CD14-positive monocyte (primary cell): ENCODE data around the gene TNFRSF4. TPM values are rescaled to one million over a fixed set of nuclear protein-coding genes. Genes with fewer than 3 reads are reported as not detected.

Experiments used
- DNase-seq, 3 donors: peaks; one replicate each; pipeline ENCODE4 v3.0.0-alpha.2; 2011 to 2022
- H2AFZ ChIP-seq: 2 replicates; pipeline ENCODE4 v1.6.0; 2012; ENCODE audit warnings: mild to moderate bottlenecking, low read depth, low read length, inconsistent platforms; ENCODE audit not compliant: insufficient read depth, poor library complexity, severe bottlenecking
- H3K27ac ChIP-seq, 2 donors: 1 replicate in 1 of 2; 2 replicates in 1 of 2; pipeline ENCODE4 v1.5.1; 2012 to 2013; ENCODE audit warnings: low read length in 2 of 2, control low read depth in 1 of 2, inconsistent platforms in 1 of 2, low read depth in 1 of 2, mild to moderate bottlenecking in 1 of 2
- H3K27me3 ChIP-seq, 2 donors: one replicate each; pipeline versions ENCODE4 v1.6.0 to v1.6.1; 2011 to 2013; ENCODE audit warnings: low read length in 2 of 2; ENCODE audit not compliant: control insufficient read depth in 2 of 2, insufficient read depth in 2 of 2
- H3K36me3 ChIP-seq, 2 donors: replicated peaks in 1 of 2; 1 replicate in 1 of 2; 2 replicates in 1 of 2; pipeline versions ENCODE4 v1.5.1 to v1.6.1; 2012 to 2013; ENCODE audit warnings: low read length in 2 of 2, control low read depth in 1 of 2, inconsistent platforms in 1 of 2, mild to moderate bottlenecking in 1 of 2; ENCODE audit not compliant: insufficient read depth in 2 of 2, control insufficient read depth in 1 of 2
- H3K4me1 ChIP-seq, 2 donors: 1 replicate in 1 of 2; 2 replicates in 1 of 2; pipeline versions ENCODE4 v1.5.1 to v1.6.1; 2012 to 2013; ENCODE audit warnings: low read length in 2 of 2, control low read depth in 1 of 2, inconsistent platforms in 1 of 2, mild to moderate bottlenecking in 1 of 2, moderate library complexity in 1 of 2; ENCODE audit not compliant: insufficient read depth in 2 of 2, control insufficient read depth in 1 of 2
- H3K4me2 ChIP-seq: replicated peaks from 2 replicates; pipeline ENCODE3; 2012; ENCODE audit warnings: low read length, moderate library complexity, mild to moderate bottlenecking; ENCODE audit not compliant: poor library complexity, severe bottlenecking; ENCODE audit errors: extremely low read depth
- H3K4me3 ChIP-seq, 3 experiments: fragments of 200-600 bp in 1 of 3; sonication (generic) in 1 of 3; replicated peaks in 1 of 3; 1 replicate in 2 of 3; 2 replicates in 1 of 3; pipeline ENCODE4 v1.5.1; 2011 to 2013; ENCODE audit warnings: low read length in 3 of 3, mild to moderate bottlenecking in 3 of 3, control low read depth in 2 of 3, low read depth in 2 of 3, inconsistent platforms in 1 of 3, moderate library complexity in 1 of 3
- H3K79me2 ChIP-seq: 2 replicates; pipeline ENCODE4 v1.6.0; 2012; ENCODE audit warnings: mild to moderate bottlenecking, control low read depth, inconsistent platforms, low read length, moderate library complexity; ENCODE audit not compliant: insufficient read depth
- H3K9ac ChIP-seq: 2 replicates; pipeline ENCODE4 v1.6.0; 2017; ENCODE audit warnings: low read length, mild to moderate bottlenecking; ENCODE audit not compliant: insufficient read depth, poor library complexity, severe bottlenecking
- H3K9me3 ChIP-seq, 2 donors: replicated peaks in 1 of 2; 1 replicate in 1 of 2; 2 replicates in 1 of 2; pipeline versions ENCODE4 v1.5.1 to v1.6.1; 2012 to 2013; ENCODE audit warnings: low read length in 2 of 2, control low read depth in 1 of 2; ENCODE audit not compliant: control insufficient read depth in 1 of 2, insufficient read depth in 1 of 2
- H4K20me1 ChIP-seq: 2 replicates; pipeline ENCODE4 v1.6.0; 2012; ENCODE audit warnings: mild to moderate bottlenecking, low read length, control low read depth, moderate library complexity; ENCODE audit not compliant: insufficient read depth
- H3K27ac Mint-ChIP-seq, 7 donors: one replicate each; pipeline ENCODE4 v1.8.0; 2020; ENCODE audit warnings: mild to moderate bottlenecking in 7 of 7, mixed read lengths in 7 of 7, moderate library complexity in 6 of 7, inconsistent platforms in 2 of 7
- H3K27me3 Mint-ChIP-seq, 3 donors: one replicate each; pipeline ENCODE4 v1.8.0; 2021 to 2022; ENCODE audit warnings: low read depth in 3 of 3, mild to moderate bottlenecking in 3 of 3, mixed read lengths in 3 of 3, moderate library complexity in 3 of 3, inconsistent platforms in 1 of 3
- H3K36me3 Mint-ChIP-seq, 2 donors: one replicate each; pipeline ENCODE4 v1.8.0; 2020; ENCODE audit warnings: mixed read lengths in 2 of 2, inconsistent platforms in 1 of 2, mild to moderate bottlenecking in 1 of 2
- H3K4me1 Mint-ChIP-seq: one replicate; pipeline ENCODE4 v1.8.0; 2020; ENCODE audit warnings: mild to moderate bottlenecking, mixed read lengths
- H3K4me3 Mint-ChIP-seq, 2 donors: one replicate each; pipeline ENCODE4 v1.8.0; 2020; ENCODE audit warnings: mild to moderate bottlenecking in 2 of 2, mixed read lengths in 2 of 2, moderate library complexity in 1 of 2
- H3K9me3 Mint-ChIP-seq, 7 donors: one replicate each; pipeline ENCODE4 v1.8.0; 2020 to 2022; ENCODE audit warnings: mixed read lengths in 7 of 7, mild to moderate bottlenecking in 6 of 7, moderate library complexity in 6 of 7, inconsistent platforms in 2 of 7
- CTCF ChIP-seq: fragments of 200-600 bp; IDR thresholded peaks from one replicate; pipeline ENCODE4 v1.8.0; 2022; ENCODE audit warnings: antibody characterized with exemption, mild to moderate bottlenecking
- WGBS: methylation state at CpG from one replicate; pipeline ENCODE4 v1.1.5; 2013; ENCODE audit warnings: missing lambda C conversion rate; ENCODE audit not compliant: insufficient coverage; 5-methylcytosine and 5-hydroxymethylcytosine counted together
- intact Hi-C, 2 donors: fragments of 100-400 bp; cut with micrococcal nuclease; formaldehyde crosslinking; loops; one replicate each; pipeline versions ENCODE4 v1.15.0 to v1.15.1; 2023
- polyA minus RNA-seq: library from RNA; depleted of rRNA, polyadenylated mRNA; stranded (reverse); fragments of >200 nt; gene quantifications from 2 replicates; pipeline ENCODE4 v1.2.3, GENCODE V29; 2012
- polyA plus RNA-seq, 3 donors: library from polyadenylated mRNA; depleted of rRNA in 1 of 3; unstranded in 2 of 3; stranded (reverse) in 1 of 3; fragments of 300-500 nt in 2 of 3; fragments of >200 nt in 1 of 3; fragmentation: Illumina TruSeq in 2 of 3; gene quantifications; 1 replicate in 2 of 3; 2 replicates in 1 of 3; pipeline ENCODE4 v1.2.3, GENCODE V29; 2012 to 2021
- total RNA-seq, 12 experiments: library from RNA in 1 of 12; stranded (reverse) in 1 of 12; fragments of 120-200 nt in 1 of 12; gene quantifications; one replicate each; pipeline ENCODE4 v1.2.4 and lab custom pipeline; 2013 to 2026; ENCODE audit warnings: mixed read lengths in 6 of 12, inconsistent platforms in 1 of 12

TNFRSF4 gene
- 0.06 TPM for total RNA-seq (2013)
- under 1 TPM in 1 of 3 donors, not detected in 2; 0.05 TPM for polyA plus RNA-seq
- not detected in 2 replicates for polyA minus RNA-seq
- total RNA-seq (lab: John Stamatoyannopoulos, UW) = 0 to 6.3 (median 0.25) reads per million in 11 experiments

- H2AFZ ChIP-seq = no peak within 1 kb of the TSS
- H3K9me3 ChIP-seq = no peaks in the 10 kb centered on the region
- H3K4me3 Mint-ChIP-seq = peak within 1 kb of the TSS in 1 of 2 donors; percentile 21
- no peaks in the 10 kb centered on the region for H3K79me2 ChIP-seq
- no peak within 1 kb of the TSS for H3K4me3 ChIP-seq
- H3K9ac ChIP-seq = no peak within 1 kb of the TSS
- no peak within 1 kb of the TSS for H3K4me2 ChIP-seq
- H3K4me1 Mint-ChIP-seq = peaks cover 3% of the 10 kb centered on the region
- peaks cover 0 to 2% (median 0%) of the 10 kb centered on the region in 7 donors for H3K9me3 Mint-ChIP-seq
- peaks cover 0 to 32% of the 10 kb centered on the region in 2 donors for H3K27me3 ChIP-seq
- peaks cover 21% of the 10 kb centered on the region for H4K20me1 ChIP-seq
- H3K27ac Mint-ChIP-seq = peak within 1 kb of the TSS in 2 of 7 donors; percentile 50 to 75
- peaks cover 18 to 22% of the 10 kb centered on the region in 2 donors for H3K36me3 Mint-ChIP-seq
- TF ChIP-seq CTCF = no peak
- H3K27ac ChIP-seq = no peak within 1 kb of the TSS
- H3K4me1 ChIP-seq = peaks cover 6 to 8% of the 10 kb centered on the region in 2 donors
- WGBS = 15% methylated on average over 48 of the region's 56 CpGs
- H3K27me3 Mint-ChIP-seq = peaks cover 28 to 51% (median 39%) of the 10 kb centered on the region in 3 donors
- no peak for DNase-seq
- intact Hi-C loops = no loop called here
- peaks cover 24% of the 10 kb centered on the region in 2 donors for H3K36me3 ChIP-seq
Observed at GRCh38 chr1:1213345-1214265, at the start of gene TNFRSF4. TNFRSF4 (minus strand) TSS chr1:1214153; CDS start chr1:1214127, 26 bp downstream.

GRCh38 chr1:1262758-1263157 is 48.8 kb upstream of the TNFRSF4 start:
- no peak overlapping the region for H3K4me2 ChIP-seq
- H3K4me1 ChIP-seq = peaks cover 15 to 18% of the 10 kb centered on the region in 2 donors
- TF ChIP-seq CTCF = no peak
- H3K4me3 ChIP-seq = no peak overlapping the region
- DNase-seq = no peak
- peaks cover 33% of the 10 kb centered on the region for H3K79me2 ChIP-seq
- H3K9ac ChIP-seq = no peak overlapping the region
- no peaks in the 10 kb centered on the region for H3K27me3 ChIP-seq
- intact Hi-C loops = no loop called here
- peaks cover 0 to 2% (median 0%) of the 10 kb centered on the region in 3 donors for H3K27me3 Mint-ChIP-seq
- no peak overlapping the region for H2AFZ ChIP-seq
- H3K36me3 Mint-ChIP-seq = peaks cover 56 to 83% of the 10 kb centered on the region in 2 donors
- H3K27ac ChIP-seq = no peak overlapping the region
- peak overlapping the region in 2 of 7 donors; percentile 18 to 45 for H3K27ac Mint-ChIP-seq
- peaks cover 64 to 89% of the 10 kb centered on the region in 2 donors for H3K36me3 ChIP-seq
- no peak overlapping the region for H3K4me3 Mint-ChIP-seq
- peaks cover 0 to 2% (median 0%) of the 10 kb centered on the region in 7 donors for H3K9me3 Mint-ChIP-seq
- peaks cover 22% of the 10 kb centered on the region for H3K4me1 Mint-ChIP-seq
- H4K20me1 ChIP-seq = peaks cover 91% of the 10 kb centered on the region
- no peaks in the 10 kb centered on the region for H3K9me3 ChIP-seq
- WGBS = 73% methylated on average over 5 of the region's 8 CpGs
